Measurements from ENCODE around the gene FAT4.

Gene FAT4

GRCh38 chr4:125358453-125358852 is 43.7 kb downstream of the FAT4 start:
- Histone ChIP-seq H3K27ac (no peak overlapping the region), H3K4me1 (no peaks in the 10 kb centered on the region), H3K4me2 (ENCODE audit: low read length) (no peak overlapping the region), H3K4me3 (ENCODE audit: low read depth, low read length) (no peak overlapping the region), H3K9ac (no peak overlapping the region), H2AFZ (no peak overlapping the region), H3K79me2 (peaks cover 10% of the 10 kb centered on the region), H3K27me3 (ENCODE audit: control insufficient read depth, insufficient read depth, low read length) (no peaks in the 10 kb centered on the region), H3K36me3 (ENCODE audit: control insufficient read depth, insufficient read depth, low read length) (no peaks in the 10 kb centered on the region), H3K9me3 (ENCODE audit: control insufficient read depth, low read length) (no peaks in the 10 kb centered on the region)
- no peak for TF ChIP-seq CTCF (IDR thresholded peaks at IDR 0.05)

- no peak for TF ChIP-seq CTCF (IDR thresholded peaks at IDR 0.05)
- Histone ChIP-seq H3K36me3 (ENCODE audit: control insufficient read depth, insufficient read depth, low read length) (no peaks in the 10 kb centered on the region), H3K4me1 (no peaks in the 10 kb centered on the region), H3K27ac (no peak overlapping the region), H3K79me2 (peaks cover 8% of the 10 kb centered on the region), H3K9me3 (ENCODE audit: control insufficient read depth, low read length) (no peaks in the 10 kb centered on the region), H3K9ac (no peak overlapping the region), H3K4me2 (ENCODE audit: low read length) (no peak overlapping the region), H3K27me3 (ENCODE audit: control insufficient read depth, insufficient read depth, low read length) (no peaks in the 10 kb centered on the region), H3K4me3 (ENCODE audit: low read depth, low read length) (no peak overlapping the region), H2AFZ (no peak overlapping the region)
Observed at GRCh38 chr4:125359363-125359762, 44.6 kb downstream of the FAT4 start.

GRCh38 chr4:125359960-125360634 is 45.3 kb downstream of the FAT4 start:
- TF ChIP-seq CTCF (IDR thresholded peaks at IDR 0.05) = no peak
- Histone ChIP-seq H2AFZ (no peak overlapping the region), H3K9ac (no peak overlapping the region), H3K9me3 (ENCODE audit: control insufficient read depth, low read length) (no peaks in the 10 kb centered on the region), H3K79me2 (peaks cover 8% of the 10 kb centered on the region), H3K27ac (no peak overlapping the region), H3K27me3 (ENCODE audit: control insufficient read depth, insufficient read depth, low read length) (no peaks in the 10 kb centered on the region), H3K36me3 (ENCODE audit: control insufficient read depth, insufficient read depth, low read length) (no peaks in the 10 kb centered on the region), H3K4me2 (ENCODE audit: low read length) (no peak overlapping the region), H3K4me1 (no peaks in the 10 kb centered on the region), H3K4me3 (ENCODE audit: low read depth, low read length) (no peak overlapping the region)

- H3K36me3 ChIP-seq (ENCODE audit: control insufficient read depth, insufficient read depth, low read length) = no peaks in the 10 kb centered on the region
Observed at GRCh38 chr4:125360727-125361126, 46.0 kb downstream of the FAT4 start.

More at GRCh38 chr4:125360727-125361126, 46.0 kb downstream of the FAT4 start:
- H3K27me3 ChIP-seq (ENCODE audit: control insufficient read depth, insufficient read depth, low read length) = no peaks in the 10 kb centered on the region
- TF ChIP-seq CTCF (IDR thresholded peaks at IDR 0.05) = no peak
- H3K9me3 ChIP-seq (ENCODE audit: control insufficient read depth, low read length) = no peaks in the 10 kb centered on the region
- no peak overlapping the region for H3K4me2 ChIP-seq (ENCODE audit: low read length)
- H3K9ac ChIP-seq = no peak overlapping the region
- H3K79me2 ChIP-seq = peaks cover 8% of the 10 kb centered on the region
- no peak overlapping the region for H3K4me3 ChIP-seq (ENCODE audit: low read depth, low read length)
- H3K4me1 ChIP-seq = no peaks in the 10 kb centered on the region
- no peak overlapping the region for H2AFZ ChIP-seq
- H3K27ac ChIP-seq = no peak overlapping the region

Data from parathyroid adenoma (tissue), 2 donors.